ENCODE measurements around the gene TMEM270. TPM values are rescaled to one million over a fixed set of nuclear protein-coding genes. Genes with fewer than 3 reads are reported as not detected.

TMEM270 gene
- total RNA-seq, 4 donors from 2014 or later, result not detected

GRCh38 chr7:73892003-73892999, 31.3 kb downstream of the TMEM270 start:
- intact Hi-C loops (cut with DNase I; ENCODE audit: low total_unique reads) (no loop called here), in situ Hi-C loops (cut with MboI; ENCODE audit: low sequenced_read_pairs in 4 of 4) (no loop called here)
- TF ChIP-seq POLR2A (IDR thresholded peaks at IDR 0.05) (no peak), CTCF (IDR thresholded peaks at IDR 0.05 in 4 of 5, conservative IDR thresholded peaks at IDR 0.05 in 1 of 5) (no peak)
- Histone ChIP-seq H3K36me3 (no peaks in the 10 kb centered on the region), H3K9me3 (peaks cover 0 to 5% (median 0%) of the 10 kb centered on the region in 3 donors), H3K4me1 (peaks cover 8 to 10% of the 10 kb centered on the region in 2 donors), H3K27me3 (peaks cover 0 to 14% (median 0%) of the 10 kb centered on the region in 3 donors), H3K27ac (peak overlapping the region in 1 of 4 donors; percentile 46), H3K4me3 (no peak overlapping the region)
- DNase-seq (peak in 1 of 2 donors; percentile 40), ATAC-seq (no peak)

GRCh38 chr7:73893342-73894101, 32.6 kb downstream of the TMEM270 start:
- Histone ChIP-seq H3K27ac (peak overlapping the region in 3 of 4 donors; percentile 46 to 59 (median 56)), H3K4me1 (peaks cover 8 to 9% of the 10 kb centered on the region in 2 donors), H3K4me3 (no peak overlapping the region), H3K36me3 (no peaks in the 10 kb centered on the region), H3K27me3 (peaks cover 0 to 14% (median 0%) of the 10 kb centered on the region in 3 donors), H3K9me3 (peaks cover 0 to 7% (median 0%) of the 10 kb centered on the region in 3 donors)
- DNase-seq, result peak in 1 of 2 donors; percentile 65
- in situ Hi-C loops (cut with MboI; ENCODE audit: low sequenced_read_pairs in 4 of 4), result no loop called here
- intact Hi-C loops (cut with DNase I; ENCODE audit: low total_unique reads), result no loop called here
- no peak for TF ChIP-seq CTCF (IDR thresholded peaks at IDR 0.05 in 4 of 5, conservative IDR thresholded peaks at IDR 0.05 in 1 of 5)
- no peak for TF ChIP-seq POLR2A (IDR thresholded peaks at IDR 0.05)
- peak in 1 of 2 donors; percentile 49 for ATAC-seq

GRCh38 chr7:73894166-73894565, 33.2 kb downstream of the TMEM270 start:
- ATAC-seq (no peak), DNase-seq (no peak)
- no peak for TF ChIP-seq POLR2A (IDR thresholded peaks at IDR 0.05)
- TF ChIP-seq CTCF (IDR thresholded peaks at IDR 0.05 in 4 of 5, conservative IDR thresholded peaks at IDR 0.05 in 1 of 5), result no peak
- Histone ChIP-seq H3K4me1 (peaks cover 8 to 9% of the 10 kb centered on the region in 2 donors), H3K27ac (peak overlapping the region; percentile 33 to 59 (median 51)), H3K36me3 (no peaks in the 10 kb centered on the region), H3K9me3 (peaks cover 0 to 7% (median 0%) of the 10 kb centered on the region in 3 donors), H3K27me3 (peaks cover 0 to 14% (median 0%) of the 10 kb centered on the region in 3 donors), H3K4me3 (no peak overlapping the region)
- in situ Hi-C loops (cut with MboI; ENCODE audit: low sequenced_read_pairs in 4 of 4), result no loop called here
- intact Hi-C loops (cut with DNase I; ENCODE audit: low total_unique reads), result no loop called here

GRCh38 chr7:73894733-73895551, 34.0 kb downstream of the TMEM270 start:
- H3K9me3 ChIP-seq, result peaks cover 0 to 7% (median 0%) of the 10 kb centered on the region in 3 donors
- DNase-seq (peak; percentile 53 to 85), ATAC-seq (peak; percentile 42)
- H3K4me1 ChIP-seq, result peaks cover 8 to 9% of the 10 kb centered on the region in 2 donors
- intact Hi-C loops (cut with DNase I; ENCODE audit: low total_unique reads) (no loop called here), in situ Hi-C loops (cut with MboI; ENCODE audit: low sequenced_read_pairs in 4 of 4) (no loop called here)
- peak overlapping the region; percentile 33 to 59 (median 52) for H3K27ac ChIP-seq
- no peaks in the 10 kb centered on the region for H3K36me3 ChIP-seq
- H3K4me3 ChIP-seq, result no peak overlapping the region
- TF ChIP-seq CTCF (IDR thresholded peaks at IDR 0.05 in 4 of 5, conservative IDR thresholded peaks at IDR 0.05 in 1 of 5) (no peak), POLR2A (IDR thresholded peaks at IDR 0.05) (no peak)
- H3K27me3 ChIP-seq, result peaks cover 0 to 14% (median 0%) of the 10 kb centered on the region in 3 donors

All from gastrocnemius medialis (tissue), 4 donors.